ENCODE data around the gene MYH3.
"Not testable (repeated sequence)": the region's sequence is repeated elsewhere in the genome, so short reads cannot be mapped to it uniquely, and the experiment has no call there.

The MYH3 gene

GRCh38 chr17:10657148-10657547 is at the start of gene MYH3:
Gene MYH3, minus strand, starts transcription at chr17:10657309. Its CDS starts 2,245 bp downstream, at chr17:10655064.
- no peak for DNase-seq (ENCODE audit: low read depth in 1 of 2, low spot score in 1 of 2)

- DNase-seq (ENCODE audit: low read depth in 1 of 2, low spot score in 1 of 2), result no peak
These were observed 48.6 kb upstream of the MYH3 start for GRCh38 chr17:10705727-10706126.

GRCh38 chr17:10702574-10702973 is 45.5 kb upstream of the MYH3 start:
- no peak for DNase-seq (ENCODE audit: low read depth in 1 of 2, low spot score in 1 of 2)

- no peak for DNase-seq (ENCODE audit: low read depth in 1 of 2, low spot score in 1 of 2)
These were observed 42.7 kb upstream of the MYH3 start for GRCh38 chr17:10699856-10700255.

GRCh38 chr17:10698096-10698818 is 41.1 kb upstream of the MYH3 start:
- no peak for DNase-seq (ENCODE audit: low read depth in 1 of 2, low spot score in 1 of 2)

- DNase-seq (ENCODE audit: low read depth in 1 of 2, low spot score in 1 of 2), result peak; percentile 77 to 91
These were observed 40.3 kb upstream of the MYH3 start, which contains the start of the genes ADPRM and SCO1 for GRCh38 chr17:10697092-10698081. Gene ADPRM, plus strand, starts transcription at chr17:10697594. Its CDS starts 7,333 bp downstream, at chr17:10704927. Gene SCO1, minus strand, starts transcription at chr17:10697533. Its CDS starts 26 bp downstream, at chr17:10697507.

GRCh38 chr17:10695875-10696407 is 38.8 kb upstream of the MYH3 start:
- not testable (repeated sequence) for DNase-seq (ENCODE audit: low read depth in 1 of 2, low spot score in 1 of 2)

- no peak for DNase-seq (ENCODE audit: low read depth in 1 of 2, low spot score in 1 of 2)
These were observed 30.4 kb upstream of the MYH3 start for GRCh38 chr17:10687499-10687898.

GRCh38 chr17:10683853-10684252 is 26.7 kb upstream of the MYH3 start:
- DNase-seq (ENCODE audit: low read depth in 1 of 2, low spot score in 1 of 2), result no peak

GRCh38 chr17:10681866-10682446 is 24.8 kb upstream of the MYH3 start:
- DNase-seq (ENCODE audit: low read depth in 1 of 2, low spot score in 1 of 2), result no peak

- DNase-seq (ENCODE audit: low read depth in 1 of 2, low spot score in 1 of 2), result no peak
These were observed 17.6 kb upstream of the MYH3 start for GRCh38 chr17:10674704-10675103.

GRCh38 chr17:10673312-10673711 is 16.2 kb upstream of the MYH3 start:
- no peak for DNase-seq (ENCODE audit: low read depth in 1 of 2, low spot score in 1 of 2)

- no peak for DNase-seq (ENCODE audit: low read depth in 1 of 2, low spot score in 1 of 2)
These were observed 11.7 kb upstream of the MYH3 start for GRCh38 chr17:10668775-10669174.

- DNase-seq (ENCODE audit: low read depth in 1 of 2, low spot score in 1 of 2), result no peak
These were observed 9.8 kb upstream of the MYH3 start for GRCh38 chr17:10666906-10667305.

GRCh38 chr17:10664571-10664970 is 7.5 kb upstream of the MYH3 start:
- no peak for DNase-seq (ENCODE audit: low read depth in 1 of 2, low spot score in 1 of 2)

- DNase-seq (ENCODE audit: low read depth in 1 of 2, low spot score in 1 of 2), result no peak
These were observed 6.1 kb upstream of the MYH3 start for GRCh38 chr17:10663231-10663630.

GRCh38 chr17:10661437-10661836 is 4.3 kb upstream of the MYH3 start:
- no peak for DNase-seq (ENCODE audit: low read depth in 1 of 2, low spot score in 1 of 2)

- DNase-seq (ENCODE audit: low read depth in 1 of 2, low spot score in 1 of 2), result no peak
These were observed 770 bp upstream of the MYH3 start for GRCh38 chr17:10657879-10658278.

GRCh38 chr17:10653987-10654386 is 3.1 kb downstream of the MYH3 start:
- DNase-seq (ENCODE audit: low read depth in 1 of 2, low spot score in 1 of 2), result no peak

GRCh38 chr17:10652984-10653659 is 4.0 kb downstream of the MYH3 start:
- no peak for DNase-seq (ENCODE audit: low read depth in 1 of 2, low spot score in 1 of 2)

GRCh38 chr17:10651927-10652326 is 5.2 kb downstream of the MYH3 start:
- no peak for DNase-seq (ENCODE audit: low read depth in 1 of 2, low spot score in 1 of 2)
